CD14-positive monocyte (primary cell): Measurements from ENCODE around the gene ASAP3. TPM values are rescaled to one million over a fixed set of nuclear protein-coding genes. Genes with fewer than 3 reads are reported as not detected.

ENCODE experiments used
- DNase-seq, 3 donors: peaks; one replicate each; pipeline ENCODE4 v3.0.0-alpha.2; 2011 to 2022
- H2AFZ ChIP-seq: 2 replicates; pipeline ENCODE4 v1.6.0; 2012; ENCODE audit warnings: mild to moderate bottlenecking, low read depth, low read length, inconsistent platforms; ENCODE audit not compliant: insufficient read depth, poor library complexity, severe bottlenecking
- H3K27ac ChIP-seq, 2 donors: 1 replicate in 1 of 2; 2 replicates in 1 of 2; pipeline ENCODE4 v1.5.1; 2012 to 2013; ENCODE audit warnings: low read length in 2 of 2, control low read depth in 1 of 2, inconsistent platforms in 1 of 2, low read depth in 1 of 2, mild to moderate bottlenecking in 1 of 2
- H3K27me3 ChIP-seq, 2 donors: one replicate each; pipeline versions ENCODE4 v1.6.0 to v1.6.1; 2011 to 2013; ENCODE audit warnings: low read length in 2 of 2; ENCODE audit not compliant: control insufficient read depth in 2 of 2, insufficient read depth in 2 of 2
- H3K36me3 ChIP-seq, 2 donors: replicated peaks in 1 of 2; 1 replicate in 1 of 2; 2 replicates in 1 of 2; pipeline versions ENCODE4 v1.5.1 to v1.6.1; 2012 to 2013; ENCODE audit warnings: low read length in 2 of 2, control low read depth in 1 of 2, inconsistent platforms in 1 of 2, mild to moderate bottlenecking in 1 of 2; ENCODE audit not compliant: insufficient read depth in 2 of 2, control insufficient read depth in 1 of 2
- H3K4me1 ChIP-seq, 2 donors: 1 replicate in 1 of 2; 2 replicates in 1 of 2; pipeline versions ENCODE4 v1.5.1 to v1.6.1; 2012 to 2013; ENCODE audit warnings: low read length in 2 of 2, control low read depth in 1 of 2, inconsistent platforms in 1 of 2, mild to moderate bottlenecking in 1 of 2, moderate library complexity in 1 of 2; ENCODE audit not compliant: insufficient read depth in 2 of 2, control insufficient read depth in 1 of 2
- H3K4me2 ChIP-seq: replicated peaks from 2 replicates; pipeline ENCODE3; 2012; ENCODE audit warnings: low read length, moderate library complexity, mild to moderate bottlenecking; ENCODE audit not compliant: poor library complexity, severe bottlenecking; ENCODE audit errors: extremely low read depth
- H3K4me3 ChIP-seq, 3 experiments: fragments of 200-600 bp in 1 of 3; sonication (generic) in 1 of 3; replicated peaks in 1 of 3; 1 replicate in 2 of 3; 2 replicates in 1 of 3; pipeline ENCODE4 v1.5.1; 2011 to 2013; ENCODE audit warnings: low read length in 3 of 3, mild to moderate bottlenecking in 3 of 3, control low read depth in 2 of 3, low read depth in 2 of 3, inconsistent platforms in 1 of 3, moderate library complexity in 1 of 3
- H3K79me2 ChIP-seq: 2 replicates; pipeline ENCODE4 v1.6.0; 2012; ENCODE audit warnings: mild to moderate bottlenecking, control low read depth, inconsistent platforms, low read length, moderate library complexity; ENCODE audit not compliant: insufficient read depth
- H3K9ac ChIP-seq: 2 replicates; pipeline ENCODE4 v1.6.0; 2017; ENCODE audit warnings: low read length, mild to moderate bottlenecking; ENCODE audit not compliant: insufficient read depth, poor library complexity, severe bottlenecking
- H3K9me3 ChIP-seq, 2 donors: replicated peaks in 1 of 2; 1 replicate in 1 of 2; 2 replicates in 1 of 2; pipeline versions ENCODE4 v1.5.1 to v1.6.1; 2012 to 2013; ENCODE audit warnings: low read length in 2 of 2, control low read depth in 1 of 2; ENCODE audit not compliant: control insufficient read depth in 1 of 2, insufficient read depth in 1 of 2
- H4K20me1 ChIP-seq: 2 replicates; pipeline ENCODE4 v1.6.0; 2012; ENCODE audit warnings: mild to moderate bottlenecking, low read length, control low read depth, moderate library complexity; ENCODE audit not compliant: insufficient read depth
- H3K27ac Mint-ChIP-seq, 7 donors: one replicate each; pipeline ENCODE4 v1.8.0; 2020; ENCODE audit warnings: mild to moderate bottlenecking in 7 of 7, mixed read lengths in 7 of 7, moderate library complexity in 6 of 7, inconsistent platforms in 2 of 7
- H3K27me3 Mint-ChIP-seq, 3 donors: one replicate each; pipeline ENCODE4 v1.8.0; 2021 to 2022; ENCODE audit warnings: low read depth in 3 of 3, mild to moderate bottlenecking in 3 of 3, mixed read lengths in 3 of 3, moderate library complexity in 3 of 3, inconsistent platforms in 1 of 3
- H3K36me3 Mint-ChIP-seq, 2 donors: one replicate each; pipeline ENCODE4 v1.8.0; 2020; ENCODE audit warnings: mixed read lengths in 2 of 2, inconsistent platforms in 1 of 2, mild to moderate bottlenecking in 1 of 2
- H3K4me1 Mint-ChIP-seq: one replicate; pipeline ENCODE4 v1.8.0; 2020; ENCODE audit warnings: mild to moderate bottlenecking, mixed read lengths
- H3K4me3 Mint-ChIP-seq, 2 donors: one replicate each; pipeline ENCODE4 v1.8.0; 2020; ENCODE audit warnings: mild to moderate bottlenecking in 2 of 2, mixed read lengths in 2 of 2, moderate library complexity in 1 of 2
- H3K9me3 Mint-ChIP-seq, 7 donors: one replicate each; pipeline ENCODE4 v1.8.0; 2020 to 2022; ENCODE audit warnings: mixed read lengths in 7 of 7, mild to moderate bottlenecking in 6 of 7, moderate library complexity in 6 of 7, inconsistent platforms in 2 of 7
- CTCF ChIP-seq: fragments of 200-600 bp; IDR thresholded peaks from one replicate; pipeline ENCODE4 v1.8.0; 2022; ENCODE audit warnings: antibody characterized with exemption, mild to moderate bottlenecking
- WGBS: methylation state at CpG from one replicate; pipeline ENCODE4 v1.1.5; 2013; ENCODE audit warnings: missing lambda C conversion rate; ENCODE audit not compliant: insufficient coverage; 5-methylcytosine and 5-hydroxymethylcytosine counted together
- intact Hi-C, 2 donors: fragments of 100-400 bp; cut with micrococcal nuclease; formaldehyde crosslinking; loops; one replicate each; pipeline versions ENCODE4 v1.15.0 to v1.15.1; 2023
- polyA plus RNA-seq, 3 donors: library from polyadenylated mRNA; depleted of rRNA in 1 of 3; unstranded in 2 of 3; stranded (reverse) in 1 of 3; fragments of 300-500 nt in 2 of 3; fragments of >200 nt in 1 of 3; fragmentation: Illumina TruSeq in 2 of 3; gene quantifications; 1 replicate in 2 of 3; 2 replicates in 1 of 3; pipeline ENCODE4 v1.2.3, GENCODE V29; 2012 to 2021

The ASAP3 gene
- polyA plus RNA-seq, 3 donors: 0.27 to 1.1 TPM; not detected in 1

DNA sequence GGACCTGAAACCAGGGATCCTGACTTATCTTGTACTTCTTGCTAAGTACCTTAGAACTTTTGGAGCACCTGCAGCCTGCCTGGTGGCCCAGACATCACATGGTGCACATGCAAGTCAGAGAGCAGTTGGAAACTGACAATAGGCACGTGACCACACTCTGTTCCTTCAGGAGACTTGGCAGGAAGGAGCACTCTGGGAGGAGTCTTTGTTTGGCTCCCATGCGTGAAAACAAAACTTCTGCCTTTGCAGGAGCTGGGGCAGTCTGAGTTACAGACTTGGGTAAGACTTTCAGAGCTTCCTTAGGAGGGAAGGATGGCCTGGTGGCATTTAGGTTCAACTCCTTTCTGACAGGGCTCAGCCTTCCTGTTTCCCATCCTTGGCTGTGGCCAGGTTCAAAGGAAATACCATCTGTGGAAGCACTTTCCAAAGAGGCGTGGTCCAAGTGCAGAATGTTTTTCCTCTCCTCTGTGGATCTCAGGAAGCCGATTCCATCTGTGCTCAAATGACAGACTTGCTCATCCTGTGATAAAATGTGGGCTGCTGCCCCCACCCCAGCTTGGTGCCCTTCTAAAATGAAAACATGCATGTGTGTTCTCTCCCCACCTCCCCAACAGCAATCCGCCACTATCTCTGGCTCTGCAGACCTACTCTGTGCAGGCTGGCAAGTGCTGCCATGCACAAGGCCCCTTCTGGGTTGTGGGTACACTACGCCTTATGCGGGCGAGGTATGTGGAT is 100.2 kb downstream of the ASAP3 start:
- Histone ChIP-seq H2AFZ (no peak overlapping the region), H3K27ac (no peak overlapping the region)

More for the DNA sequence above, 100.2 kb downstream of the ASAP3 start:
- Histone ChIP-seq H4K20me1 (no peaks in the 10 kb centered on the region), H3K79me2 (no peaks in the 10 kb centered on the region), H3K4me2 (no peak overlapping the region), H3K9me3 (no peaks in the 10 kb centered on the region), H3K36me3 (no peaks in the 10 kb centered on the region), H3K4me1 (peaks cover 6 to 12% of the 10 kb centered on the region in 2 donors), H3K27me3 (no peaks in the 10 kb centered on the region), H3K9ac (no peak overlapping the region), H3K4me3 (no peak overlapping the region)
- intact Hi-C loops: no loop called here
- Mint-ChIP-seq H3K9me3 (peaks cover 0 to 3% (median 0%) of the 10 kb centered on the region in 7 donors), H3K27me3 (peaks cover 6 to 14% (median 12%) of the 10 kb centered on the region in 3 donors), H3K4me3 (no peak overlapping the region), H3K27ac (peak overlapping the region in 1 of 7 donors; percentile 50), H3K4me1 (peaks cover 9% of the 10 kb centered on the region), H3K36me3 (no peaks in the 10 kb centered on the region)
- DNase-seq: no peak
- TF ChIP-seq CTCF: no peak
- 81% methylated on average over 5 of the region's 8 CpGs for WGBS
